Amygdala (tissue), 56 donors: Measurements from ENCODE around the gene ETNK1.

Experiments
- DNase-seq, 56 donors: peaks; one replicate each; lab custom pipeline; 2025; lab: John Stamatoyannopoulos, UW

ETNK1 gene

DNA sequence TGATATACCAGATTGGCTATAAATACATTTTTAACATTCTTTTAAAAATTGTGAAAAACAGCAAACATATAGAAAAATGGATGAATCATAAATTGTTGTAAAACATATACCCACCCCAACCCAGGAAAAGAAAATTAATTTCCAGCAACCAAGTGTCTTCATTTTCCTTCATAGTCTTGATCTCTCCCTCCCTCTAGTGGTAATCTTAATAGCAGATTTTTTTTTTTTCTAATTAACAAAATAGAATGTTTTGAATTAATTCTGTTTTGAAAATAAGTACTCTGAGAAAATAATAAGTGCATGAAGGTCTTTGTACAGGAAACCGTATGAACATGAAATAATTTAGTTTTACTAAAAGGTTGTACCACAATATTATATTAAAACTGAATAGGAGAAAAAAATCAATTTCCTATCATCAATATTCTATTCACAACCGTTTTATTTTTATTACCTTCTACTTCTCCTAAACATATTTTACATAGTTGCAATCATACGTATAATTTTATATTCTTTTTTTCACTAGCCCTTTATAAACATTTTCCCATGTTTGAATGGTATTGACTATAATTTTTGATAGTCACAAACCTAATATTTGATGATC is 7.0 kb downstream of the ETNK1 start:
- no peak for DNase-seq

DNA sequence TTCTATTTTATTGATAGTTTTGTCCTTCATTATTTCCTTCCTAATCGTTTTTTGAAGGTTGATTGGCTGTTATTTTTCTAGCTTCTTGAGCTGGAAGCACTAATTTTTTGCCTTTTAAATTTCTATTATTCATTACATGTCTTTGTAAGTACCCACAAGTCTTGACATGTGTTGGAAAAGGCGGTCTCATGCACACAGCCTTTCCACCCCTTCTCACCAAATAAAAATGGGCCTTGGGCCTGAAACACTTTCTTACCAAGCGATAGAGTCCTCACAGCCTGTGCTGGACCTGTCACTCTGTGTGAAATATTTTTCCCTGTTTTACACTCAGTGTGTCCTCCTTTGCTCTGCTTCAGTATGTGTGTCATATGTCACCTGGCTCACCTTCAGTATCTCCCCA is 9.9 kb downstream of the ETNK1 start:
- DNase-seq: no peak

DNA sequence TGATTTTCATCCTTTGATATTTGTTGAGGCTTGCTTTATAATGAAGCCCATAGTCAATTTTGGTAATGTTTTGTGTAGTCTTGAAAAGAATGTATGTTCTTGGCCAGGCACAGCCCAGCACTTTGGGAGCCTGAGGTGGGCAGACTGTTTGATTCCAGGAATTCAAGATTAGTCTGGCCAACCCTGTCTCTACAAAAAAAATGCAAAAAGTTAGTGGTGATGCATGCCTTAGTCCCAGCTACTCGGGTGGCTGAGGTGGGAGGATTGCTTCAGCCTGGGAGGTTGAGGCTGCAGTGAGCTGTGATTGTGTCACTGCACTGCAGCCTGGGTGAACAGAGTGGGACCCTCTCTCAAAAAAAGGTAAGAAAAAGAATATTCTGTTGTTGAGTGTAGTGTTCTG is 10.8 kb downstream of the ETNK1 start:
- DNase-seq: no peak

DNA sequence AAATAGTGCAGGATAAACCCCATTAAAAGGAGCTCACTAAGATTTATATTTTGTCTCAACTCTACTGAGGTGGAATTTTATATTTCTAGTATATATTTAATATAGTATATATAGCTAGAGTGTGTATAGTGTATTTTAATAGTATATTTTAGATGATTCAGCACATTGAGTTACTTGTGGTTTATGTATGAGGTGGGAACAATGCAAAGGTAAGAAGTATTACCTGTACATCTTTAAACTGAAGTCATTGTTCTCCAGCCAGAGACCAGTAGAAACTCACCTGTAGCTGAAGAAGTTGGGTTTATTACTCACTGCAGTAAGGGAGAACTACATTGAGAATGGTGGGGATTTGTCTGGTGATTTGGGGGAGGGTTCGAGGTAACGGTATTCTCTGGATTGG is 15.9 kb downstream of the ETNK1 start:
- no peak for DNase-seq

DNA sequence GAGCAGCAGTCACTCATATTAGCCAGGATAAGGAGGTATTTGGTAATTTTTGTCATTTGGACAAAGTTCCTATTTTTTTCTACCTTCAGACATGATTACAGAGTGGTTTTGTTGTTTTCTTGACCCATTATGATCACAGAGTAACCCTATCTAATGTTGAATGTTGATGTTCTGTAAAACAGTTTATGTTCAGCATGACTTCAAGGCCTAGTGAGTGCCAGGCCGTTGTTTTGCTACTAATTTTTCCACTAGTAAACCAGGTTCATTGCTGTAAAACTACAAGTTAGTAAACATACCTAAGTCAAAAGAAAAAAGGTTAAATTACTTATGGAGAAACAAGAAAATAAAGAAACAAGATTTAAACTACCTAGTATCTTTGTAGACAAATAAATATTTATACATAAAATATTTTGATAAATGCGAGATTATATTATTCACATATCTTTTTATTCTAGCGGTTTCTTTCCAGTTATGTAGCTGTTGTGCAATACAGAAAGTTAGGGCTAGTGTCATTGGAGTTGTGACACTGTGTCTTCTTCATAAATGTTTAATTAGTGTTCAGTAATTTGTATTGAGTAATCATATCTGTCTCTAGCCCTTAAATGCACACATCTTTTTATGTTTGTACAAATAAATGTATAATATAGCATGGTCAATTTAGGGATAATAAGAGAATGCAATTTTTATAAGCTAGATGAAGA is 16.5 kb downstream of the ETNK1 start:
- no peak for DNase-seq

DNA sequence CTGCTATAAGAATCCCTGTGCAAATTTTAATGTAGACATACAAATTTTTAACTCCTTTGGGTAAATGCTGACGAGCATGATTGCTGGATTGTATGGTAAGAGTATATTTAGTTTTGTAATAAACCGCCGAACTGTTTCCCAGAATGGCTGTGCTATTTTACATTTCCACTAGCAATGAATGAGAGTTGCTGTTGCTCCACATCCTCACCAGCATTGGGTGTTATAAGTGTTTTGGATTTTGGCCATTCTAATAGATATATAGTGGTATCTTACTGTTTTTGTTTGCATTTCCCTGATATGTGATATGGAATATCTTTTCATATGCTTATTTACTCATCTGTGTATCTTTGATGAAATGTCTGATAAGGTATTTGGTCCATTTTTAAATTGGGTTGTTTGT is 23.7 kb downstream of the ETNK1 start:
- DNase-seq: no peak

DNA sequence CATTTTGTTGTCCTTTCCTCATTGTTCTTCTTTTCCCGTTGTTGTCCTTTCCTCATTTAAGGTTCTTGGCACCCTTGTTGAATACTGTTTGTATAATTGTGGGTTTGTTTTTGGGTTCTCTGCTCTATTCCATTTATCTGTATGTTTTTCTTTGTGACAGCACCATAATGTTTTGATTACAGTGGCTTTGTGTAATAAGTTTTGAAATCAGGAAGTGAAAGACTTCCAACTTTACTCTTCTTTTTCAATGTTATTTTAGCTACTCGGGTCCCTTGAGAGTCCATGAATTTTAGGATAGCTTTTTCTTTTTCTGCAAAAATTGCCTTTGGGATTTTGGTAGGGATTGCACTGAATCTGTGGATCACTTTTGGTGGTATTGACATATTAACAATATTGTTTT is 28.1 kb downstream of the ETNK1 start:
- no peak for DNase-seq

DNA sequence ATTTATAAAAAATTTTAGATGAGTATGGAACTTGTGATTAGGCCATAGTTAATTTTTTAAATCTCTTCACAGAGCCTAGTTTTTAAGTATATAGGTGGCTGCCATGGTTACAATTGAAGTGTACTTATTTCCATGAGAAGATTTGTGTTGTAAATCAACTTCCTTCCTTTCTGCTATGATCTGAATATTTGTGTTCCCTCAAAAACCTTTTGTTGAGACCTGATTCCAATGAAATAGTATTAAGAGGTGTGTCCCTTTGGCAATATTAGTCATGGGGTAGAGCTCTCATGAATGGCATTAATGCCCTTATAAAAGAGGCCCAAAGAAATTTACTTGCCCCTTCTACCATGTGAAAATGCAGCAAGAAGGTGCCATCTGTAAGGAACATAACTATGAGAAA is 28.8 kb downstream of the ETNK1 start:
- DNase-seq: no peak

DNA sequence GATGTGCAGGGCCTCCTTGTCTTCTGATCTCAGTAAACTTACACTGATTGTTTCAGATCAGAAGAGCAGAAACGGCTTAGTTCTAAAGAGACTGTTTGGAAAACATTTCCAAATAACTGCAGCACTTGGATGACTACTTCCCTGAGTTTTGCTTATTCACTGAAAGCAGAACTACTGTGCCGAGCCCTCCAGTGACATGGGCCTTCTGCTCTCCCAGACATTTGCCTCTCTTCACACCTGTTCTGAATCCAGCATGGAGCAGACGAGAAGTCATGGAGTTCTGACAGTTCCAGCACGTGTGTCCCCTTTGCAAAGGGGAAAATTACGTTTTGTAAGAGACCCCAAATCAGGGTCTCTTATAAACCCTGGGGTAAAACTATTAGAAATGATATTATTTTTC is 31.4 kb downstream of the ETNK1 start:
- DNase-seq: no peak

DNA sequence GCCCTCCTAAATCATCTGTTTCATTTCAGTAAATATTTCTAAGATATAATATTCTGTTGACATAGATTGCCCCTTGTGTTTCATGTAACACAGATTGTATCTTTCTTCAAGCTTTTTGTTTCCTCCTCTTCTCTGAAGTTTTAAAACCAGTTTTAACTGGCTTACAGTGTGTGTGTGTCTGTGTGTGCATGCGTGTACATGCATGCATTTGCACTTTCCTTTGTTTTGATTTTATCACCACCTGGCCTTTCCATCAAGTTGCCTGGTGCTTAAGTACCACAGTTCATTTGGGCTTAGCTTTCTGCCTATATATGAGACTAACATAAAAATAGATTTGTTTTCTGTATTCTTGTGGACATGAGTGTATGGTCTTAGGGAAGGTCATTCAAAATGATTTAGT is 31.9 kb downstream of the ETNK1 start:
- no peak for DNase-seq

DNA sequence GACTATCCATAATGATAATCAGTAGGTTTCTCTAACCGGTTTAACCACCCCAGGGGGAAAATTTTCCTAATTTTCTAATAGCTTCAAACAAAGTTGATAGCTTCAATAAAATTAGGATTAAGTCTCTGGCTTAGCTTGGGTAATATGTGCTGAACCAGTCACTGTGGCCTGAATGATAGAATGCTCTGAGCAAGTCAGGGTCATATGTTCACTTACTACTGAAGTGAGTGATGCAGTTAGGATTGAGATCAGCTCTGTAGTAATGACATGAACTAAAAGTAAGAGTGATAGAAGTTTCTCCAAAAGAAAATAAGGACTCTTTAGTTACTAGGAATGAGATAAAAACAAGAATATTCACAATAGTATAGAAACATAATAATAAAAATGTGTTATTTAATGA is 32.6 kb downstream of the ETNK1 start:
- DNase-seq: no peak

DNA sequence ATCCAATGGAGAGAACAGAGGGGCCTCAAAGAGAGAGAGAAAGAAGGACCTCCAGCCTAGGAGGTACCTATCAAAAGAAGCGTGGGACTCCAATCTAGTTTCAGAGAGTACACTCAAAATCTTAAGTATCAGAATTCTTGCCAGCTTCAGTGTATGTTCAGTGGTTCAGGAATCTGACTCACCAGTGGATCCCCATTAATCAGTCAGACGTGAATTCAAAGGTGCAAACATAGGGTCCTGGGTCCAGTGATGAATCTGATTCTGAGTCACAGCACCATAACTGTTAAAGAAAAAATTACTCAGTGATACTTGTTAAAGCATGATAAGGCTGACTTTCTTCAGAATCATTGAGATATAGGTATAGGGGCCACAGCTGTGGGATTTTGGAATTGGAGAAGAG is 33.2 kb downstream of the ETNK1 start:
- DNase-seq: no peak

DNA sequence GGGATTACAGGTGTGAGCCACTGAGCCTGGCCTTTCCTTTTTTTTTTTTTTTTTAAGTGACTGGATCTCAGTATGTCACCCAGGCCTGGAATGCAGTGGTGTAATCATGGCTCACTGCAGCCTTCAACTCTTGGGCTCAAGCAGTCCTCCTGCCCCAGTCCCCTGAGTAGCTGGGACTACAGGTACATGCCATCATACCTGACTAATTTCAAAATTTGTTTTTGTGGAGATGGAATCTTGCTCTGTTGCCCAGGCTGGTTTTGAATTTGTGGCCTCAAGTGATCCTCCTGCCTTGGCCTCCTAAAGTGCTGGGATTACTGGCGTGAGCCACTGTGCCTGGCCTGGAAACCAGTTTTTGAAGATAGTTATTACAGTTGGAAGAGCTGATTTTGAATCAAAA is 37.4 kb downstream of the ETNK1 start:
- no peak for DNase-seq

DNA sequence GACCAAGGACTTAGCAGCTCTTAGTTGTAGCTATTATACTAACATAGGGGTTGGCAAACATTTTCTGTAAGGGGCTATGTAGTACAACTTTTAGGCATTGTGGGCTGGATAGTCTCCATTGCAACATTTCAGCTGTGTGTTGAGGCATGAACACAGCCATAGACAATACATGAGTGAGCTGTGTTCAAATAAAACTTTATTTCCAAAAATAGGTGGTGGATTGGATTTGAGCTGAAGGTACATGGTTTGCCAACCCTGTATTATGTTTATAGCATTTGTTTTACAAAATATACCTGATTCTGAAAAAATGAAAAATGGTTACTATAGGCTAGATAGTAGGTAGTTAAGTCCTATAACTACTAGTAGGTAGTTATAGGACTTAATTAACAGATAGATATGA is 40.5 kb downstream of the ETNK1 start:
- DNase-seq: no peak

DNA sequence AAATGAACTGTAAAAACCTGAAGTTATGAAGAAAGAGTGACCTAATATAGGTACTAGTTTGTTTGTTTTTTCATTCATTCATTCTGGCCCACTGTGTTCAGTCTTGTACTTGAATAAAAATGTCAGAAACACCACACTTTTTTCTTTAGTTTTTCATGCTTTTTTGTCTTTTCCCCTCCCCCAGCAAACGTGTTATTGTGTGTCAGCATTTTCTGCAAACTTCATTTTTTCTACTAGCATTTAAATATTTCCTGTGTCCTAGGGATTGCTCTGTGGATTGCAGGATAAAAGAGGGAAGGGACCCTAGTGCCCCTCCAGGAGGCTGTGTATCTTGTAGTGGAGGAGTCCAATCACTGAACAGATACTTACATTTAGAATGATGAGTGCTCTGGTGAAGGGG is 42.2 kb downstream of the ETNK1 start:
- DNase-seq: no peak

DNA sequence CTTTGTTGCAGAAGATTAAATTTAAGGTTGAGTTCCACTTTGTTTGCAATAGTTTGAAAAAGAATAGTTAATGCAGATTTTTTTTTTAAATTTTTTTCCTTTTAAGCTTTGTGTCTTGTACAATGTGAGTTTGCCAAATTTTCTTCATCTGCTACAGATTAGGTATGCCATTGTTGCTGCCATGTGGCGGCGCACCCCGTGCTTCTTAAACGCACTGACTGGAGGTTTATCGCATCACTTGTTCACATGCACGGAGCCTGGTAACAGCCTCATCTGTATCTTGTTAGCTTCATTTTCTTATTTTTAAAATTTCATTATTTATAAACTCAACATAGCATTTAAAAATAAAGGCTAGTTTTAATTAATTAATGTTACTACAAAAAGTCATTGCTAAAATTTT is 43.5 kb downstream of the ETNK1 start:
- no peak for DNase-seq

DNA sequence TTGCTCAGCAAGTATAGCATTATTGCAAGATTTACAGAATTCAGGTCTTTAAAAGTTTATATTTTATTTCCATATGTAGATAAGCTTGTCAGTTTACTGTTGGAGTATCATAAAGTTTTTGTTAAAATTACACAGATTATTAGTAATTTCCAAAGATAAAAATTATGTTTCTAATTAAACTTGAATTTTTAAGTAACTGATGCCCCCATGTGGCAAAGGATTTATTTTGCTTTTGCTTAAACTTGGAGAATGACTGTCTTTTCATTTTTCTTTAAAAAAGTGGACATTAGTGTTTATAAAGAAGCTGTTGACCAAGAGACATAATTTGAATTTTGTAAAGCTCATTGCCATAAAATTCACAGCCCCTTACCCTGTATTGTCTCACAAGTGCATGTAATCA is 45.8 kb downstream of the ETNK1 start:
- no peak for DNase-seq

DNA sequence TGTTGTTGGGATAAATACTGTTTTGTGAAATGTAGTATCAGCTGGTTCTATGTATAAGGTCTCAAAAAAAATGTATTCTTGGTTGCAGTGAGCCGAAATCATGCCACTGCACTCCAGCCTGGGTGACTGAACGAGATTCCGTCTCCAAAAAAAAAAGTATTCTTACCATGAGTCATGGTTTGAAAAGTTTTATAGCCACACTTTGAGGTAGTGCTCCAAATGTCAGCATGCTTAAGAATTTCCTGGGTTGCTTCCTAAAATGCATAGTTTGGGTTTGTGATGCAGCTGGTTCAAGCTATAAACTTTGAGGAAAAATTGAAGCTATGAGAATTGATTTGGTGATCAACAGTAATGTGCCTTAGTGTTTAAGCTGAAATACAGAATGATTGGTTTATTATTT is 48.0 kb downstream of the ETNK1 start:
- DNase-seq: no peak

DNA sequence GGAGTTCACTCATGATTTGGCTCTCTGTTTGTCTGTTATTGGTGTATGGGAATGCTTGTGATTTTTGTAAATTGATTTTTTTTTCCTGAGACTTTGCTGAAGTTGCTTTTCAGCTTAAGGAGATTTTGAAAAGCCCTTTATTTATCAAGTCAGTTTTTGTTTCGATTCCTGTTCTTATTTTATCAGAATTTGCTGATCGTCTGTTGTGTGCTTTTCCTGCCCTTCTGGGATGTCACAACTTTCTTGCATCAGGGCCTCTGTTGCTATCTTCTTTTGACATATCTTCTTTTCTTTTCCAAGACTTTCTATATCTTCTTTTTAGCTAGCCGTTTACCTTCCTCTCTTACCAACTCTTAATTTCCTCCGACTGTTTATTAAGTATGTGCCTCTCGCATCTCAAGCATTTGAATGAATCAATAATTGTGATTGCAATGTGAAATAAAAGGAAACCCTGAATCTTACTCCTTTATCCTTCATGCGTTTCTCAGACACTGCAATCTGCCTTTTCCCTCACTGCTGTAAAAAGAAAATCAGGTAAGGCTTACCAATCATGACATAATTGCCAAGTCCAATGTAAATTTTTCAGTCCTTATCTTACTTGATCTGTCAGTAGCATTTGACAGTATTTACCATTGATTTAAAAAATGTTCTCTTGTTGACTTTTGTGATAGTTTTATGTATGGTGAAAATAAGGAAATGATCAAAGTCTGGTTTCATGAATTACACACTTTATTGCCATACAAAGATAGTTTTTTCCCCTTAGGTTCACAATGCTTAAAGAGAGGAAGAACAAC is 53.0 kb downstream of the ETNK1 start:
- DNase-seq: no peak

DNA sequence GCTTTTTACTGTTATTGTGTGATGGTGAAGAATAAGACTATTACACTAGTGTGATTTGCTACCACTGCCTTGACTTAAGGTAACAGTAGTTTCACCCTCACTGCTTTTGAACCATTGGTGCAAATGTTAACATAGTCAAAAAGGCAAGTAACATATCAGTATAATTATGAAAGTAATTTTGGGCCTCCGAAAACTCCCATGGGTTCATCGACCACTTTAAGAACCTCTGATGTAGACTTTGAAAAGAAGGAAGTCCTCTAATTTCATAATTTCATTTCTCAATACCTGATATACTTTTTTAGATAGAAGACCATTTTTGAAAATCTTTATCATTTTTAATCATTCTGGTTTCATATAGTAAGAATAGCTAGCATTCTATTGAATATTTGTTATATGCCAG is 57.7 kb downstream of the ETNK1 start:
- DNase-seq: no peak

DNA sequence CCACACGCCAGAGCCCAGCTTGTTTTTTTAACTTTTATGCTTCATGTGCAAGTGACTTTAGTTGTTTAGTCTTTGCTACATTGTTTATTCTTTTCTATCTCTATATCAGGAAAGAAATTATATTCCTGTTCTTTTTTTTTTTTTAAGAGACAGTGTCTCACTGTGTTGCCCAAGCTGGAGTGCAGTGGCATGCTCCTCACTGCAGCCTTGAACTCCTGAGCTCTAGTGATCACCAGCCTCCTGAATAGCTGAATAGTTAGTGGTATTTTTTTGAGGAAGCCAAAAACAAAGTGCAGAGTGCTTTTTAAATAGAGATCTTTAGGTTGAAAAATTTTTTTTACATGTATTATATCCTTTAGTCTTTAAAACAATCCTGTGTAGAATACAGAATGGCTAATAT is 58.2 kb downstream of the ETNK1 start:
- DNase-seq: no peak
